Activated B cell treated with CpG ODN at 0.5 μM for 24 hours (primary cell): ENCODE results near the gene MGAT5. TPM values are rescaled to one million over a fixed set of nuclear protein-coding genes. Genes with fewer than 3 reads are reported as not detected.
A peak's percentile ranks its signal among the peaks of the same experiment; 100 is the strongest.

Experiments used
- ATAC-seq: fragments of 200-7000 bp; cut with Tn5 transposase; one replicate; pipeline ENCODE4 v1.10.0; 2021; ENCODE audit warnings: low read depth, mild to moderate bottlenecking, moderate library complexity
- CTCF ChIA-PET: fragments of 350-600 bp; sonication (Branson Sonifier 250); formaldehyde crosslinking; loops from one replicate; lab custom pipeline; 2021; ENCODE audit warnings: antibody characterized with exemption; lab: Charles Lee
- POLR2A ChIA-PET: fragments of 350-600 bp; sonication (Branson Sonifier 250); formaldehyde crosslinking; loops from one replicate; lab custom pipeline; 2021; ENCODE audit warnings: antibody characterized with exemption; lab: Charles Lee
- DNase-seq: peaks from one replicate; pipeline ENCODE4 v3.0.0; 2022
- H3K27ac Mint-ChIP-seq: one replicate; pipeline ENCODE4 v1.8.0; 2020; ENCODE audit warnings: mixed read lengths
- H3K27me3 Mint-ChIP-seq: one replicate; pipeline ENCODE4 v1.8.0; 2021; ENCODE audit warnings: mixed read lengths
- H3K36me3 Mint-ChIP-seq: one replicate; pipeline ENCODE4 v1.8.0; 2021; ENCODE audit warnings: low read depth, mixed read lengths
- H3K4me1 Mint-ChIP-seq: one replicate; pipeline ENCODE4 v1.8.0; 2021; ENCODE audit warnings: mixed read lengths
- H3K4me3 Mint-ChIP-seq: one replicate; pipeline ENCODE4 v1.8.0; 2020; ENCODE audit warnings: mild to moderate bottlenecking, mixed read lengths
- H3K9me3 Mint-ChIP-seq: one replicate; pipeline ENCODE4 v1.8.0; 2020; ENCODE audit warnings: mixed read lengths
- CTCF ChIP-seq: fragments of 200-600 bp; IDR thresholded peaks from one replicate; pipeline ENCODE4 v1.8.0; 2022; ENCODE audit warnings: antibody characterized with exemption, mild to moderate bottlenecking
- intact Hi-C: fragments of 100-400 bp; cut with micrococcal nuclease; formaldehyde crosslinking; loops from one replicate; pipeline ENCODE4 v1.15.1; 2024
- total RNA-seq: library from RNA; stranded (reverse); gene quantifications from 2 replicates; pipeline ENCODE4 v1.2.3, GENCODE V29; 2022

Gene MGAT5
- total RNA-seq, 1 donor from 2014 or later: 66.7 TPM

GRCh38 chr2:134451347-134451630 lies 197.4 kb downstream of the MGAT5 start:
- ChIA-PET POLR2A (no interaction called here), CTCF (interaction anchor here (0.6 to 3.5 kb wide), 26 partner anchors 9 to 565 kb away, joined by 3 to 26 read pairs (median 4); no protein-coding TSS in a partner anchor)
- H3K27ac Mint-ChIP-seq: no peak overlapping the region
- ATAC-seq: no peak
- peaks cover 72% of the 10 kb centered on the region for H3K36me3 Mint-ChIP-seq
- no peak for TF ChIP-seq CTCF
- no peak overlapping the region for H3K4me3 Mint-ChIP-seq
- no peak for DNase-seq
- H3K4me1 Mint-ChIP-seq: no peaks in the 10 kb centered on the region
- intact Hi-C loops: loop anchor here (1.0 to 10.0 kb wide), 6 partner anchors 241 to 1254 kb away; no protein-coding TSS in a partner anchor
- H3K9me3 Mint-ChIP-seq: no peaks in the 10 kb centered on the region
- no peaks in the 10 kb centered on the region for H3K27me3 Mint-ChIP-seq

GRCh38 chr2:134452042-134452733 lies 198.3 kb downstream of the MGAT5 start:
- H3K36me3 Mint-ChIP-seq: peaks cover 68% of the 10 kb centered on the region
- intact Hi-C loops: loop anchor here (10.0 kb wide), 1 partner anchor 1253 kb away; no protein-coding TSS in a partner anchor
- H3K9me3 Mint-ChIP-seq: no peaks in the 10 kb centered on the region
- no peak for DNase-seq
- no peak for ATAC-seq
- ChIA-PET CTCF (interaction anchor here (0.6 to 3.5 kb wide), 22 partner anchors 9 to 607 kb away, joined by 3 to 26 read pairs (median 4); no protein-coding TSS in a partner anchor), POLR2A (no interaction called here)
- no peak overlapping the region for H3K27ac Mint-ChIP-seq
- no peak overlapping the region for H3K4me3 Mint-ChIP-seq
- H3K4me1 Mint-ChIP-seq: no peaks in the 10 kb centered on the region
- no peak for TF ChIP-seq CTCF
- H3K27me3 Mint-ChIP-seq: no peaks in the 10 kb centered on the region

GRCh38 chr2:134453476-134453875 lies 199.6 kb downstream of the MGAT5 start:
- Mint-ChIP-seq H3K27me3 (no peaks in the 10 kb centered on the region), H3K4me1 (no peaks in the 10 kb centered on the region), H3K9me3 (no peaks in the 10 kb centered on the region), H3K36me3 (peaks cover 59% of the 10 kb centered on the region), H3K4me3 (no peak overlapping the region), H3K27ac (no peak overlapping the region)
- no peak for DNase-seq
- intact Hi-C loops: loop anchor here (10.0 kb wide), 1 partner anchor 1251 kb away; no protein-coding TSS in a partner anchor
- ChIA-PET POLR2A (no interaction called here), CTCF (interaction anchor here (1.1 to 3.5 kb wide), 3 partner anchors 445 to 568 kb away, joined by 3 to 18 read pairs (median 3); no protein-coding TSS in a partner anchor)
- TF ChIP-seq CTCF: no peak
- no peak for ATAC-seq

- POLR2A ChIA-PET: no interaction called here
- Mint-ChIP-seq H3K9me3 (no peaks in the 10 kb centered on the region), H3K36me3 (peaks cover 54% of the 10 kb centered on the region), H3K4me3 (no peak overlapping the region), H3K27ac (no peak overlapping the region), H3K4me1 (no peaks in the 10 kb centered on the region), H3K27me3 (no peaks in the 10 kb centered on the region)
- no peak for ATAC-seq
- DNase-seq: no peak
- CTCF ChIA-PET: no interaction called here
- intact Hi-C loops: loop anchor here (10.0 kb wide), 1 partner anchor 1251 kb away; no protein-coding TSS in a partner anchor
- no peak for TF ChIP-seq CTCF
These were observed 200.1 kb downstream of the MGAT5 start for GRCh38 chr2:134453973-134454372.

GRCh38 chr2:134454426-134454825 lies 200.6 kb downstream of the MGAT5 start:
- Mint-ChIP-seq H3K4me1 (no peaks in the 10 kb centered on the region), H3K9me3 (no peaks in the 10 kb centered on the region), H3K4me3 (no peak overlapping the region), H3K27ac (peak overlapping the region; percentile 16), H3K36me3 (peaks cover 50% of the 10 kb centered on the region), H3K27me3 (no peaks in the 10 kb centered on the region)
- ATAC-seq (no peak), DNase-seq (no peak)
- intact Hi-C loops: loop anchor here (10.0 kb wide), 1 partner anchor 1250 kb away; no protein-coding TSS in a partner anchor
- POLR2A ChIA-PET: no interaction called here
- CTCF ChIA-PET: no interaction called here
- TF ChIP-seq CTCF: no peak
